SH-SY5Y (cell line): ENCODE results near the gene VAV1.

Experiments
- GATA2 ChIP-seq: IDR thresholded peaks from 2 replicates; pipeline ENCODE4 v1.6.1; 2011; ENCODE audit warnings: mild to moderate bottlenecking, low read depth, low read length
- GATA3 ChIP-seq: IDR thresholded peaks from 2 replicates; pipeline ENCODE4 v1.6.1; 2011; ENCODE audit warnings: low read depth, mild to moderate bottlenecking, low read length, moderate library complexity

DNA sequence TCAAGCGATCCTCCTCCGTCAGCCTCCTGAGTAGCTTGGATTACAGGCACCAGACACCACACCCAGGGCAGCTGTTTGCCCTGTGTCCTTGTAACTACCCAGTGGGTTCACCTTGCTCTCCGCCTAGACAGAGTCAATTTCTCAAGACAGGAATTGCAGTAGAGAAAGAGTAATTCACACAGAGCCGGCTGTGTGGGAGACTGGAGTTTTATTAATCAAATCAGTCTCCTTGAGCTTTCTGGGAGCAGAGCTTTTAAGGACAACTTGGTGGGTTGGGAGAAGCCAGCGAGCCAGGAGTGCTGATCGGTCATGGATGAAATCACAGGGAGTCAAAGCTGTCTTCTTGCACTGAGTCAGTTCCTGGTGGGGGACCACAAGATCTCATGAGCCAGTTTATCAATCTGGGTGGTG is 94.2 kb downstream of the VAV1 start:
- TF ChIP-seq GATA2 (no peak), GATA3 (no peak)
